Omental fat pad (tissue), 4 donors: ENCODE measurements around the gene ACSS3. TPM values are rescaled to one million over a fixed set of nuclear protein-coding genes. Genes with fewer than 3 reads are reported as not detected.

Experiments used
- ATAC-seq: fragments of 150-250 bp; one replicate; pipeline ENCODE4 v1.9.1; 2016; ENCODE audit warnings: mild to moderate bottlenecking, moderate library complexity; ENCODE audit not compliant: low FRiP score
- DNase-seq: peaks from one replicate; pipeline ENCODE4 v3.0.0-alpha.2; 2019; ENCODE audit warnings: low spot score
- total RNA-seq, 4 donors: library from RNA; depleted of rRNA; stranded (reverse); fragments of >200 nt; gene quantifications; one replicate each; pipeline ENCODE4 v1.1.0, GENCODE V29; 2016
- TF ChIP-seq, protein P1 (sequence below), 3 donors: fragments of 450-650 bp; IDR thresholded peaks; one replicate each; pipeline ENCODE4 v1.5.1; 2016 to 2017; ENCODE audit warnings: antibody characterized with exemption in 3 of 3, mild to moderate bottlenecking in 3 of 3, moderate library complexity in 2 of 3

The ACSS3 gene
- total RNA-seq, 4 donors from 2014 or later = 38.8 to 102 (median 57.9) TPM

DNA sequence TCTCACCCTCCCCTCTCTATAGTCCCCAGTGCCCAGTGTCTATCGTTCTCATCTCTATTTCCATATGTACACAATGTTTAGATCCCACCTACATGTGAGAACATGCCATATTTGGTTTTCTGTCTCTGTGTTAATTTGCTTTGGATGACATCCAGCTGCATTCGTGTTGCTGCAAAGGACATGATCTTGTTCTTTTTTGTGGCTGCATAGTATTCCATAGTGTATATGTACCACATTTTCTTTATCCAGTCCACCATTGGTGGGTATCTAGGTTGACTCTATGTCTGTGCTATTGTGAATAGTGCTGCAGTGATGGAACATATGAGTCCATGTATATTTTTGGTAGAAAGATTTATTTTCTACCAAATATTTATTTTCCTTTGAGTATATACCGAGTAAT is 45.7 kb downstream of the ACSS3 start:
- DNase-seq (no peak), ATAC-seq (no peak)
- TF ChIP-seq, protein P1, sequence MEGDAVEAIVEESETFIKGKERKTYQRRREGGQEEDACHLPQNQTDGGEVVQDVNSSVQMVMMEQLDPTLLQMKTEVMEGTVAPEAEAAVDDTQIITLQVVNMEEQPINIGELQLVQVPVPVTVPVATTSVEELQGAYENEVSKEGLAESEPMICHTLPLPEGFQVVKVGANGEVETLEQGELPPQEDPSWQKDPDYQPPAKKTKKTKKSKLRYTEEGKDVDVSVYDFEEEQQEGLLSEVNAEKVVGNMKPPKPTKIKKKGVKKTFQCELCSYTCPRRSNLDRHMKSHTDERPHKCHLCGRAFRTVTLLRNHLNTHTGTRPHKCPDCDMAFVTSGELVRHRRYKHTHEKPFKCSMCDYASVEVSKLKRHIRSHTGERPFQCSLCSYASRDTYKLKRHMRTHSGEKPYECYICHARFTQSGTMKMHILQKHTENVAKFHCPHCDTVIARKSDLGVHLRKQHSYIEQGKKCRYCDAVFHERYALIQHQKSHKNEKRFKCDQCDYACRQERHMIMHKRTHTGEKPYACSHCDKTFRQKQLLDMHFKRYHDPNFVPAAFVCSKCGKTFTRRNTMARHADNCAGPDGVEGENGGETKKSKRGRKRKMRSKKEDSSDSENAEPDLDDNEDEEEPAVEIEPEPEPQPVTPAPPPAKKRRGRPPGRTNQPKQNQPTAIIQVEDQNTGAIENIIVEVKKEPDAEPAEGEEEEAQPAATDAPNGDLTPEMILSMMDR (IDR thresholded peaks at IDR 0.05) = no peak

DNA sequence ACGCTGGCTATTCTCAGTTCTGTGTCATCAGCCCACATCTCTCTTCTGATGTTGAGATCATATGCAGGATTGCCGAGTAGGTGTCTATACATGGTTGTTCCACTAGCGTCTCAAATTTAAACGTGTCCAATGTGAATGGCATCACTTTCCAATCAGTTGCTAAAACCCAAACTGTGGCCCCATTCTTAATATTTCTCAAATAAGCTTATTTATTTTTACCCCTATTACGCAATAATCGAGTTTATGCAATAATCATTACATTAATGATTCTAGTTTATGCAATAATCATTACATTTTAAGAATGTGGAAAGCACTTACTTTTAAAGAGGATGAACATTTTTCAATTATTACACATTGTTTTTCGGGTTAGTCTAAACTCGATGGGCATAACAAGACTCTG is 47.8 kb downstream of the ACSS3 start:
- TF ChIP-seq, protein P1 (IDR thresholded peaks at IDR 0.05) = no peak
- DNase-seq = no peak
- no peak for ATAC-seq

DNA sequence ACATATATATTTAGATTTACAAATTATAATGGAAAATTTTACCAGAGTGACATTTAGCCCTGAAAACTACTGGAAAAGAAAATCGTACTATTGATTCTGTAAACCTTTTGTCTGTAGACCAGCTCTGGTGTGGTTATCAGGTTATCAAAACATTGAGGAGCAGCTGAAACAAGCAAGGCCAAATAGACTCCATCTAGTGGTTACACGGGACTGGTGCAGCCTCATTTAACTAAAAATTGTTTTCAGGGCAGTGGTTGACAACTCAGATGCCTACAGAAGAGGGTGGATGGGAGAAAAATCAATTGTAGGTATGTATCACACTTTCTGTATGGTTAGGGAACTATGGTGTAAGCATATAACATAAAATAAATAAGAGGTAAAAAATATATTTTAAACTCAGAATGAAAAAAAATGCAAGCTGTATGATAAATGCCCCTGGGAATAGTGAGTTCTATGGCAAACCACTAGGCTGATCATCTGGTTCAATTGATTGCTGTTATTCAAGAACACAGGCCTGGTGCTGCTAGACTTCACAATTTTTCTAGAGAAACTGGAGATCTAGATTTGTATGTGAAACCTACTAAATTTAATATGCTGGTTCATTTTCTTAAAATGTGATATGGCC is 51.2 kb downstream of the ACSS3 start:
- peak; percentile 62 for ATAC-seq
- TF ChIP-seq, protein P1 (IDR thresholded peaks at IDR 0.05) = peak in 1 of 3 donors; percentile 12
- DNase-seq = no peak

DNA sequence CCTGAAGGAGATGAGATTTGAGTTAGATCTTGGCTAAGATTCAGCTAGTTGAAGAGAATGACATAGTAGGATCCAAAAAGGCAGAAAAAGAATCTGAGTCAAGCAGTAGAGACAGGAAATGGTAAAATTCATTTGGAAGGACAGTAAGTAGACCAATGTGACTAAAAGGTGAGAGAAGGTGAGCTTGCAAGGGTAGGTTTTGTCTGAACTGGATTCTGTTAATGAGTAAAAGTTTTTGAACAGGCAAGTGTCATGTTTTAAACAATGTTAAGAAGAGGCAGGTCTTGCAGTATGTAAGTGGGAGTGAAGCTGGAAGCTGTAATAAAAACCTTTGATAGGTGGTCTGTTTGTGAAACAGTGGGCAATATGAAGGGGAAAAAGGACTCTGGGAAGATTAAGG is 58.6 kb downstream of the ACSS3 start:
- no peak for ATAC-seq
- DNase-seq = no peak
- TF ChIP-seq, protein P1 (IDR thresholded peaks at IDR 0.05) = no peak

DNA sequence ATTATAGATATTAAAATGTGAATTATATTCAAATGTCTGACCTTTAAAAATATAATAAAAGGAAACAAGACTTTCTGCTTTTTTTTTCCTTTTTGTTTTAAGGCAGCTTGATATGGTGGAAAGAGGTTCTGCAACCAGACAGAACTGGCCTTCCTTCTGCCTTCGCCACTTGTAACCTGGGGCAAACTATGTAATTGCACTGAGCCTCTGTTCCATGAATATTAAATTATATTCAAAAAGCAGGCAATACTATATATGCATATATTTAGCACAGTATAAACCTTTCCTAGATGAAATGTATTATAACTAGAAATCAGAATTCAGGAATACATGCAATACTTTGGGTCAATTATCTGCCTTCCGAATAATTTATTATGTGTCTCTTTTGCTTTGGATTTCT is 59.9 kb downstream of the ACSS3 start:
- TF ChIP-seq, protein P1 (IDR thresholded peaks at IDR 0.05) = no peak
- no peak for ATAC-seq
- no peak for DNase-seq

DNA sequence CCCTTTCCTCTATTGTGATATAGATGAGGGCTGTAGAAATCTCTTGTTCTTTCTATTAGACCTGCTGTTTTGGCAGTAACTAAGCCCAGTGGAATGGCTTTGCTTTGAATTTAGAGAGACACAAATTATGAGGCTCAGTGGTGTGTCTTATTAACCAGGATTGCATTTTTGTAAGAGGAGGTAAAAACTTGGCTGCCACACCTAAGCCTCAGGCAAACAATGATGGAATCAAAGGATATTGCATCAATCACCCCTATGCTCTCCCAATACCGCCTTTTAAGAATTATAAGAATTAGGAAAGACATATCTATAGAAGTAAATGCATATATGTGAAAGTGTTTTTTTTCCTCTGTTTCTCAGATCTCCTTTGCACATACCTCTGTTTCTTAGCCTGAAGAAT is 63.3 kb downstream of the ACSS3 start:
- no peak for ATAC-seq
- no peak for DNase-seq
- TF ChIP-seq, protein P1 (IDR thresholded peaks at IDR 0.05) = no peak

DNA sequence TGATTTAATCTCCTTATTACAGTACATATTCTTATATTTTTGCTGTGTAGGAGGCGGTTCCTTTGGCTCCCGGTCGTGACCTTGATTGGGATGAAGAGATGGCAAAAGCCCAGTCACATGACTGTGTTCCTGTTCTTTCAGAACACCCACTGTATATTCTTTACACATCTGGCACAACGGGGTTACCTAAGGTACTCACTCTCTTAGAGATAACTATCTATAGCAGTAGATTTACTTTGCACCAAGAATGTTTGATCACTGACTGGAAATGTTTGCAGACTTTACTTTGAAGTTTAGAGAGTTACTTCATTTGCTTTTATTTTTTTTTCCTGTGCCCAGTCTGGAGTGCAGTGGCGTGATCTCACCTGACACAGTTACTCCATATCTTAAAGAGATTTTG is 65.2 kb downstream of the ACSS3 start:
- ATAC-seq = no peak
- DNase-seq = no peak
- TF ChIP-seq, protein P1 (IDR thresholded peaks at IDR 0.05) = no peak
